Activated CD4-positive, alpha-beta T cell treated with anti-CD3 and anti-CD28 coated beads for 36 hours (primary cell): ENCODE measurements around the gene FBXO40. TPM values are rescaled to one million over a fixed set of nuclear protein-coding genes. Genes with fewer than 3 reads are reported as not detected.
"Not testable (repeated sequence)": the region's sequence is repeated elsewhere in the genome, so short reads cannot be mapped to it uniquely, and the experiment has no call there.

Source experiments
- ATAC-seq: fragments of 200-7000 bp; cut with Tn5 transposase; one replicate; pipeline ENCODE4 v1.10.0; 2021; ENCODE audit warnings: mild to moderate bottlenecking, moderate library complexity
- CTCF ChIA-PET: fragments of 350-600 bp; sonication (Branson Sonifier 250); formaldehyde crosslinking; loops from one replicate; lab custom pipeline; 2021; ENCODE audit warnings: antibody characterized with exemption; lab: Charles Lee
- POLR2A ChIA-PET: fragments of 350-600 bp; sonication (Branson Sonifier 250); formaldehyde crosslinking; loops from one replicate; lab custom pipeline; 2021; ENCODE audit warnings: antibody characterized with exemption, inconsistent platforms; lab: Charles Lee
- DNase-seq: peaks from one replicate; pipeline ENCODE4 v3.0.0-alpha.2; 2020
- H3K27ac Mint-ChIP-seq: one replicate; pipeline ENCODE4 v1.8.0; 2021; ENCODE audit warnings: mixed read lengths
- H3K27me3 Mint-ChIP-seq: one replicate; pipeline ENCODE4 v1.8.0; 2021; ENCODE audit warnings: mixed read lengths
- H3K36me3 Mint-ChIP-seq: one replicate; pipeline ENCODE4 v1.8.0; 2021; ENCODE audit warnings: low read depth, mixed read lengths
- H3K4me1 Mint-ChIP-seq: one replicate; pipeline ENCODE4 v1.8.0; 2021; ENCODE audit warnings: mixed read lengths
- H3K4me3 Mint-ChIP-seq: one replicate; pipeline ENCODE4 v1.8.0; 2021; ENCODE audit warnings: mild to moderate bottlenecking, moderate library complexity, mixed read lengths
- H3K9me3 Mint-ChIP-seq: one replicate; pipeline ENCODE4 v1.8.0; 2021; ENCODE audit warnings: low read depth, mixed read lengths
- intact Hi-C, 2 experiments: fragments of 100-400 bp; cut with DNase I in 1 of 2; cut with micrococcal nuclease in 1 of 2; formaldehyde crosslinking; loops; one replicate each; pipeline versions ENCODE4 v1.14.2 to v1.15.1; 2022 to 2024; cut with DNase I, micrococcal nuclease
- total RNA-seq, 2 experiments: library from RNA; stranded (reverse); gene quantifications; one replicate each; pipeline ENCODE4 v1.2.3, GENCODE V29; 2021

Gene FBXO40
- total RNA-seq, 2 experiments from 2014 or later, result not detected

- H3K4me3 Mint-ChIP-seq, result no peak overlapping the region
- H3K27ac Mint-ChIP-seq, result no peak overlapping the region
- ATAC-seq, result no peak
- H3K27me3 Mint-ChIP-seq, result peaks cover 3% of the 10 kb centered on the region
- no peaks in the 10 kb centered on the region for H3K9me3 Mint-ChIP-seq
- H3K36me3 Mint-ChIP-seq, result no peaks in the 10 kb centered on the region
- ChIA-PET CTCF (interaction anchor here (1.5 kb wide), 1 partner anchor 28 kb away, joined by 3 read pairs; no protein-coding TSS in a partner anchor), POLR2A (no interaction called here)
- no peak for DNase-seq
- intact Hi-C loops, result no loop called here
- H3K4me1 Mint-ChIP-seq, result no peaks in the 10 kb centered on the region
Measured at GRCh38 chr3:121574449-121574848, 18.7 kb upstream of the FBXO40 start.

- no peaks in the 10 kb centered on the region for H3K4me1 Mint-ChIP-seq
- no peaks in the 10 kb centered on the region for H3K36me3 Mint-ChIP-seq
- ATAC-seq (no peak), DNase-seq (no peak)
- ChIA-PET CTCF (no interaction called here), POLR2A (no interaction called here)
- peaks cover 8% of the 10 kb centered on the region for H3K27me3 Mint-ChIP-seq
- H3K9me3 Mint-ChIP-seq, result no peaks in the 10 kb centered on the region
- intact Hi-C loops, result no loop called here
- H3K27ac Mint-ChIP-seq, result no peak overlapping the region
- H3K4me3 Mint-ChIP-seq, result no peak overlapping the region
Measured at GRCh38 chr3:121581691-121582090, 11.5 kb upstream of the FBXO40 start.

GRCh38 chr3:121584418-121584817 is 8.8 kb upstream of the FBXO40 start:
- CTCF ChIA-PET, result no interaction called here
- ATAC-seq (no peak), DNase-seq (no peak)
- POLR2A ChIA-PET, result no interaction called here
- H3K27ac Mint-ChIP-seq, result no peak overlapping the region
- H3K36me3 Mint-ChIP-seq, result no peaks in the 10 kb centered on the region
- intact Hi-C loops, result no loop called here
- peaks cover 8% of the 10 kb centered on the region for H3K27me3 Mint-ChIP-seq
- H3K4me1 Mint-ChIP-seq, result no peaks in the 10 kb centered on the region
- no peaks in the 10 kb centered on the region for H3K9me3 Mint-ChIP-seq
- no peak overlapping the region for H3K4me3 Mint-ChIP-seq

- H3K4me1 Mint-ChIP-seq, H3K36me3 Mint-ChIP-seq, ATAC-seq, H3K27ac Mint-ChIP-seq, H3K4me3 Mint-ChIP-seq, H3K27me3 Mint-ChIP-seq, intact Hi-C loops, DNase-seq, H3K9me3 Mint-ChIP-seq, CTCF ChIA-PET, POLR2A ChIA-PET: not testable (repeated sequence)
Measured at GRCh38 chr3:121593806-121594205, 627 bp downstream of the FBXO40 start.

- no peaks in the 10 kb centered on the region for H3K4me1 Mint-ChIP-seq
- H3K27ac Mint-ChIP-seq, result no peak overlapping the region
- no peak overlapping the region for H3K4me3 Mint-ChIP-seq
- intact Hi-C loops, result no loop called here
- CTCF ChIA-PET, result interaction anchor here (1.0 kb wide), 1 partner anchor 94 kb away, joined by 3 read pairs; no protein-coding TSS in a partner anchor
- H3K27me3 Mint-ChIP-seq, result peaks cover 2% of the 10 kb centered on the region
- DNase-seq, result no peak
- H3K9me3 Mint-ChIP-seq, result no peaks in the 10 kb centered on the region
- no peak for ATAC-seq
- H3K36me3 Mint-ChIP-seq, result no peaks in the 10 kb centered on the region
- POLR2A ChIA-PET, result no interaction called here
Measured at GRCh38 chr3:121594850-121595249, 1.7 kb downstream of the FBXO40 start.

- no peak overlapping the region for H3K27ac Mint-ChIP-seq
- CTCF ChIA-PET, result no interaction called here
Measured at GRCh38 chr3:121595765-121596406, 2.7 kb downstream of the FBXO40 start.

GRCh38 chr3:121598564-121598963 is 5.4 kb downstream of the FBXO40 start:
- ChIA-PET CTCF (interaction anchor here (1.3 kb wide), 1 partner anchor 10 kb away, joined by 4 read pairs; no protein-coding TSS in a partner anchor), POLR2A (no interaction called here)
- Mint-ChIP-seq H3K27ac (no peak overlapping the region), H3K9me3 (no peaks in the 10 kb centered on the region), H3K4me1 (no peaks in the 10 kb centered on the region), H3K27me3 (no peaks in the 10 kb centered on the region), H3K4me3 (no peak overlapping the region), H3K36me3 (no peaks in the 10 kb centered on the region)
- intact Hi-C loops, result no loop called here
- ATAC-seq, result no peak
- DNase-seq, result no peak

More at GRCh38 chr3:121595765-121596406, 2.7 kb downstream of the FBXO40 start:
- DNase-seq, result no peak
- peaks cover 2% of the 10 kb centered on the region for H3K27me3 Mint-ChIP-seq
- no peaks in the 10 kb centered on the region for H3K9me3 Mint-ChIP-seq
- POLR2A ChIA-PET, result no interaction called here
- H3K4me3 Mint-ChIP-seq, result no peak overlapping the region
- H3K36me3 Mint-ChIP-seq, result no peaks in the 10 kb centered on the region
- no peaks in the 10 kb centered on the region for H3K4me1 Mint-ChIP-seq
- intact Hi-C loops, result no loop called here
- no peak for ATAC-seq

- not testable (repeated sequence) for H3K36me3 Mint-ChIP-seq
- CTCF ChIA-PET, result interaction anchor here (0.5 to 1.0 kb wide), 2 partner anchors 11 to 1336 kb away, joined by 3 to 5 read pairs; no protein-coding TSS in a partner anchor
Measured at GRCh38 chr3:121599900-121600299, 6.7 kb downstream of the FBXO40 start.

GRCh38 chr3:121601212-121601812 is 8.1 kb downstream of the FBXO40 start:
- Mint-ChIP-seq H3K27me3 (no peaks in the 10 kb centered on the region), H3K9me3 (no peaks in the 10 kb centered on the region), H3K4me1 (no peaks in the 10 kb centered on the region), H3K36me3 (no peaks in the 10 kb centered on the region), H3K27ac (no peak overlapping the region), H3K4me3 (no peak overlapping the region)
- CTCF ChIA-PET, result no interaction called here
- intact Hi-C loops, result no loop called here
- ATAC-seq (no peak), DNase-seq (no peak)
- POLR2A ChIA-PET, result no interaction called here

More at GRCh38 chr3:121599900-121600299, 6.7 kb downstream of the FBXO40 start:
- H3K4me1 Mint-ChIP-seq, DNase-seq, H3K4me3 Mint-ChIP-seq, H3K27me3 Mint-ChIP-seq, ATAC-seq, H3K9me3 Mint-ChIP-seq, intact Hi-C loops, H3K27ac Mint-ChIP-seq, POLR2A ChIA-PET: not testable (repeated sequence)

GRCh38 chr3:121604759-121605158 is 11.6 kb downstream of the FBXO40 start:
- POLR2A ChIA-PET, result no interaction called here
- ATAC-seq, result no peak
- no peaks in the 10 kb centered on the region for H3K9me3 Mint-ChIP-seq
- intact Hi-C loops, result no loop called here
- H3K36me3 Mint-ChIP-seq, result no peaks in the 10 kb centered on the region
- H3K27ac Mint-ChIP-seq, result no peak overlapping the region
- no peaks in the 10 kb centered on the region for H3K4me1 Mint-ChIP-seq
- CTCF ChIA-PET, result interaction anchor here (0.8 kb wide), 1 partner anchor 258 kb away, joined by 4 read pairs; no protein-coding TSS in a partner anchor
- no peak for DNase-seq
- no peaks in the 10 kb centered on the region for H3K27me3 Mint-ChIP-seq
- H3K4me3 Mint-ChIP-seq, result no peak overlapping the region

GRCh38 chr3:121606106-121606505 is 12.9 kb downstream of the FBXO40 start:
- CTCF ChIA-PET, result interaction anchor here (1.2 kb wide), 1 partner anchor 268 kb away, joined by 3 read pairs; no protein-coding TSS in a partner anchor
- intact Hi-C loops, result no loop called here

GRCh38 chr3:121619691-121620090 is 26.5 kb downstream of the FBXO40 start:
- no peak overlapping the region for H3K27ac Mint-ChIP-seq
- H3K9me3 Mint-ChIP-seq, result no peaks in the 10 kb centered on the region
- ChIA-PET CTCF (no interaction called here), POLR2A (no interaction called here)
- no peaks in the 10 kb centered on the region for H3K36me3 Mint-ChIP-seq
- no peak overlapping the region for H3K4me3 Mint-ChIP-seq
- ATAC-seq, result no peak
- DNase-seq, result no peak
- H3K4me1 Mint-ChIP-seq, result no peaks in the 10 kb centered on the region
- peaks cover 4% of the 10 kb centered on the region for H3K27me3 Mint-ChIP-seq
- intact Hi-C loops, result no loop called here

More at GRCh38 chr3:121606106-121606505, 12.9 kb downstream of the FBXO40 start:
- POLR2A ChIA-PET, result no interaction called here
- H3K4me3 Mint-ChIP-seq, result no peak overlapping the region
- H3K27me3 Mint-ChIP-seq, result no peaks in the 10 kb centered on the region
- no peak for ATAC-seq
- H3K36me3 Mint-ChIP-seq, result no peaks in the 10 kb centered on the region
- no peak for DNase-seq
- H3K27ac Mint-ChIP-seq, result no peak overlapping the region
- H3K4me1 Mint-ChIP-seq, result no peaks in the 10 kb centered on the region
- no peaks in the 10 kb centered on the region for H3K9me3 Mint-ChIP-seq
